ENCODE data around the gene GNAI1.

Gene GNAI1

GRCh38 chr7:80170445-80170844, 35.8 kb downstream of the GNAI1 start:
- no peaks in the 10 kb centered on the region for H3K4me1 Mint-ChIP-seq
- no peak for TF ChIP-seq CTCF (IDR thresholded peaks at IDR 0.05; ENCODE audit: unreplicated experiment in 3 of 3)
- peaks cover 27% of the 10 kb centered on the region for H3K36me3 Mint-ChIP-seq (ENCODE audit: low read depth)
- no peak overlapping the region for H3K4me3 Mint-ChIP-seq
- H3K27me3 Mint-ChIP-seq (ENCODE audit: low read depth), result no peaks in the 10 kb centered on the region
- H3K27ac Mint-ChIP-seq, result no peak overlapping the region
- H3K9me3 Mint-ChIP-seq, result peaks cover 8% of the 10 kb centered on the region

- Mint-ChIP-seq H3K36me3 (ENCODE audit: low read depth) (peaks cover 38% of the 10 kb centered on the region), H3K27ac (peak overlapping the region in 1 of 3 experiments; percentile 33), H3K4me3 (no peak overlapping the region), H3K27me3 (ENCODE audit: low read depth) (no peaks in the 10 kb centered on the region), H3K9me3 (peaks cover 13% of the 10 kb centered on the region), H3K4me1 (no peaks in the 10 kb centered on the region)
- TF ChIP-seq CTCF (IDR thresholded peaks at IDR 0.05; ENCODE audit: unreplicated experiment in 3 of 3), result no peak
Measured at GRCh38 chr7:80172387-80172786, 37.8 kb downstream of the GNAI1 start.

GRCh38 chr7:80175744-80176143, 41.1 kb downstream of the GNAI1 start:
- Mint-ChIP-seq H3K36me3 (ENCODE audit: low read depth) (peaks cover 31% of the 10 kb centered on the region), H3K4me3 (no peak overlapping the region), H3K27ac (peak overlapping the region in 2 of 3 experiments; percentile 37 to 49), H3K27me3 (ENCODE audit: low read depth) (no peaks in the 10 kb centered on the region), H3K4me1 (peaks cover 16% of the 10 kb centered on the region), H3K9me3 (peaks cover 8% of the 10 kb centered on the region)
- TF ChIP-seq CTCF (IDR thresholded peaks at IDR 0.05; ENCODE audit: unreplicated experiment in 3 of 3), result no peak

- Mint-ChIP-seq H3K27ac (no peak overlapping the region), H3K27me3 (ENCODE audit: low read depth) (no peaks in the 10 kb centered on the region), H3K36me3 (ENCODE audit: low read depth) (peaks cover 22% of the 10 kb centered on the region), H3K4me1 (peaks cover 40% of the 10 kb centered on the region), H3K4me3 (no peak overlapping the region), H3K9me3 (no peaks in the 10 kb centered on the region)
- TF ChIP-seq CTCF (IDR thresholded peaks at IDR 0.05; ENCODE audit: unreplicated experiment in 3 of 3), result no peak
Measured at GRCh38 chr7:80181411-80181810, 46.8 kb downstream of the GNAI1 start.

GRCh38 chr7:80182630-80183276, 48.1 kb downstream of the GNAI1 start:
- TF ChIP-seq CTCF (IDR thresholded peaks at IDR 0.05; ENCODE audit: unreplicated experiment in 3 of 3), result no peak
- Mint-ChIP-seq H3K36me3 (ENCODE audit: low read depth) (peaks cover 16% of the 10 kb centered on the region), H3K4me1 (peaks cover 52% of the 10 kb centered on the region), H3K9me3 (no peaks in the 10 kb centered on the region), H3K4me3 (no peak overlapping the region), H3K27me3 (ENCODE audit: low read depth) (no peaks in the 10 kb centered on the region), H3K27ac (no peak overlapping the region)

- Mint-ChIP-seq H3K27me3 (ENCODE audit: low read depth) (no peaks in the 10 kb centered on the region), H3K36me3 (ENCODE audit: low read depth) (peaks cover 15% of the 10 kb centered on the region), H3K9me3 (no peaks in the 10 kb centered on the region), H3K4me1 (peaks cover 53% of the 10 kb centered on the region), H3K27ac (peak overlapping the region in 1 of 3 experiments; percentile 83), H3K4me3 (no peak overlapping the region)
- TF ChIP-seq CTCF (IDR thresholded peaks at IDR 0.05; ENCODE audit: unreplicated experiment in 3 of 3), result no peak
Measured at GRCh38 chr7:80183351-80183750, 48.7 kb downstream of the GNAI1 start.

Data from nephron (organoid).